IgD-negative memory B cell (primary cell): ENCODE results near the gene TMC3. TPM values are rescaled to one million over a fixed set of nuclear protein-coding genes. Genes with fewer than 3 reads are reported as not detected.

Source experiments
- H3K27ac Mint-ChIP-seq, 3 donors: one replicate each; pipeline ENCODE4 v1.8.0; 2020 to 2022; ENCODE audit warnings: mild to moderate bottlenecking in 3 of 3, mixed read lengths in 3 of 3, moderate library complexity in 1 of 3
- H3K27me3 Mint-ChIP-seq: one replicate; pipeline ENCODE4 v1.8.0; 2021; ENCODE audit warnings: mixed read lengths
- H3K36me3 Mint-ChIP-seq: one replicate; pipeline ENCODE4 v1.8.0; 2020; ENCODE audit warnings: mild to moderate bottlenecking, mixed read lengths
- H3K4me1 Mint-ChIP-seq, 3 donors: one replicate each; pipeline ENCODE4 v1.8.0; 2020 to 2022; ENCODE audit warnings: mixed read lengths in 3 of 3, mild to moderate bottlenecking in 1 of 3
- H3K4me3 Mint-ChIP-seq, 4 donors: one replicate each; pipeline ENCODE4 v1.8.0; 2020 to 2022; ENCODE audit warnings: mild to moderate bottlenecking in 4 of 4, mixed read lengths in 4 of 4, moderate library complexity in 3 of 4
- H3K9me3 Mint-ChIP-seq, 3 donors: one replicate each; pipeline ENCODE4 v1.8.0; 2020 to 2021; ENCODE audit warnings: mixed read lengths in 3 of 3, mild to moderate bottlenecking in 1 of 3
- polyA plus RNA-seq: library from polyadenylated mRNA; unstranded; fragments of 300-500 nt; fragmentation: Illumina TruSeq; gene quantifications from one replicate; pipeline ENCODE4 v1.2.3, GENCODE V29; 2021

TMC3 gene
- polyA plus RNA-seq, 1 donor from 2014 or later, result 0.04 TPM

GRCh38 chr15:81311752-81312464, 62.1 kb downstream of the TMC3 start:
- H3K36me3 Mint-ChIP-seq, result peaks cover 15% of the 10 kb centered on the region
- H3K27me3 Mint-ChIP-seq, result no peaks in the 10 kb centered on the region
- peak overlapping the region; percentile 13 to 69 (median 42) for H3K4me3 Mint-ChIP-seq
- H3K27ac Mint-ChIP-seq, result peak overlapping the region; percentile 55 to 97 (median 90)
- H3K4me1 Mint-ChIP-seq, result peaks cover 37 to 66% (median 54%) of the 10 kb centered on the region in 3 donors
- H3K9me3 Mint-ChIP-seq, result no peaks in the 10 kb centered on the region

- Mint-ChIP-seq H3K9me3 (no peaks in the 10 kb centered on the region), H3K27ac (peak overlapping the region; percentile 55 to 97 (median 90)), H3K4me3 (peak overlapping the region in 1 of 4 donors; percentile 28), H3K36me3 (peaks cover 17% of the 10 kb centered on the region), H3K27me3 (no peaks in the 10 kb centered on the region), H3K4me1 (peaks cover 24 to 63% (median 48%) of the 10 kb centered on the region in 3 donors)
Measured at GRCh38 chr15:81310480-81310879, 63.5 kb downstream of the TMC3 start.

GRCh38 chr15:81309647-81310450, 64.2 kb downstream of the TMC3 start:
- no peaks in the 10 kb centered on the region for H3K9me3 Mint-ChIP-seq
- H3K27me3 Mint-ChIP-seq, result no peaks in the 10 kb centered on the region
- peaks cover 17% of the 10 kb centered on the region for H3K36me3 Mint-ChIP-seq
- peak overlapping the region in 3 of 4 donors; percentile 9 to 28 (median 22) for H3K4me3 Mint-ChIP-seq
- peaks cover 24 to 58% (median 45%) of the 10 kb centered on the region in 3 donors for H3K4me1 Mint-ChIP-seq
- H3K27ac Mint-ChIP-seq, result peak overlapping the region; percentile 55 to 90 (median 64)

GRCh38 chr15:81308260-81308659, 65.8 kb downstream of the TMC3 start:
- H3K36me3 Mint-ChIP-seq, result peaks cover 28% of the 10 kb centered on the region

GRCh38 chr15:81304226-81304625, 69.8 kb downstream of the TMC3 start:
- H3K4me3 Mint-ChIP-seq, result peak overlapping the region; percentile 82 to 100 (median 94)
- H3K27me3 Mint-ChIP-seq, result peaks cover 2% of the 10 kb centered on the region
- no peaks in the 10 kb centered on the region for H3K9me3 Mint-ChIP-seq
- H3K27ac Mint-ChIP-seq, result peak overlapping the region; percentile 96 to 98 (median 98)
- peaks cover 33 to 59% (median 45%) of the 10 kb centered on the region in 3 donors for H3K4me1 Mint-ChIP-seq
- peaks cover 44% of the 10 kb centered on the region for H3K36me3 Mint-ChIP-seq

More at GRCh38 chr15:81308260-81308659, 65.8 kb downstream of the TMC3 start:
- Mint-ChIP-seq H3K9me3 (no peaks in the 10 kb centered on the region), H3K4me1 (peaks cover 30 to 66% (median 54%) of the 10 kb centered on the region in 3 donors), H3K27me3 (no peaks in the 10 kb centered on the region), H3K4me3 (no peak overlapping the region), H3K27ac (peak overlapping the region in 1 of 3 donors; percentile 76)

- Mint-ChIP-seq H3K27me3 (peaks cover 2% of the 10 kb centered on the region), H3K9me3 (no peaks in the 10 kb centered on the region), H3K4me3 (peak overlapping the region; percentile 96 to 100 (median 100)), H3K27ac (peak overlapping the region; percentile 96 to 98 (median 98)), H3K36me3 (peaks cover 41% of the 10 kb centered on the region), H3K4me1 (peaks cover 31 to 59% (median 45%) of the 10 kb centered on the region in 3 donors)
Measured at GRCh38 chr15:81303244-81304225, 70.5 kb downstream of the TMC3 start.

- peak overlapping the region; percentile 96 to 98 (median 98) for H3K27ac Mint-ChIP-seq
- H3K4me1 Mint-ChIP-seq, result peaks cover 31 to 57% (median 45%) of the 10 kb centered on the region in 3 donors
- peaks cover 2% of the 10 kb centered on the region for H3K27me3 Mint-ChIP-seq
- peak overlapping the region; percentile 96 to 100 (median 100) for H3K4me3 Mint-ChIP-seq
- peaks cover 38% of the 10 kb centered on the region for H3K36me3 Mint-ChIP-seq
- no peaks in the 10 kb centered on the region for H3K9me3 Mint-ChIP-seq
Measured at GRCh38 chr15:81302701-81303109, 71.3 kb downstream of the TMC3 start.

GRCh38 chr15:81301815-81302399, 72.1 kb downstream of the TMC3 start:
- H3K4me3 Mint-ChIP-seq, result peak overlapping the region; percentile 96 to 100 (median 100)
- peaks cover 43% of the 10 kb centered on the region for H3K36me3 Mint-ChIP-seq
- peak overlapping the region; percentile 96 to 98 (median 98) for H3K27ac Mint-ChIP-seq
- H3K27me3 Mint-ChIP-seq, result peaks cover 2% of the 10 kb centered on the region
- no peaks in the 10 kb centered on the region for H3K9me3 Mint-ChIP-seq
- peaks cover 32 to 56% (median 45%) of the 10 kb centered on the region in 3 donors for H3K4me1 Mint-ChIP-seq

- Mint-ChIP-seq H3K4me1 (peaks cover 37 to 57% (median 49%) of the 10 kb centered on the region in 3 donors), H3K36me3 (peaks cover 42% of the 10 kb centered on the region), H3K27me3 (peaks cover 2% of the 10 kb centered on the region), H3K27ac (peak overlapping the region; percentile 96 to 98 (median 98)), H3K9me3 (no peaks in the 10 kb centered on the region), H3K4me3 (peak overlapping the region; percentile 96 to 100 (median 100))
Measured at GRCh38 chr15:81301385-81301784, 72.6 kb downstream of the TMC3 start.

- H3K27me3 Mint-ChIP-seq, result peaks cover 2% of the 10 kb centered on the region
Measured at GRCh38 chr15:81299630-81300273, 74.3 kb downstream of the TMC3 start.

GRCh38 chr15:81299156-81299555, 74.9 kb downstream of the TMC3 start:
- Mint-ChIP-seq H3K9me3 (no peaks in the 10 kb centered on the region), H3K27ac (peak overlapping the region; percentile 96 to 99 (median 98)), H3K4me3 (peak overlapping the region; percentile 96 to 100 (median 100)), H3K27me3 (peaks cover 2% of the 10 kb centered on the region), H3K36me3 (peaks cover 34% of the 10 kb centered on the region), H3K4me1 (peaks cover 38 to 65% (median 53%) of the 10 kb centered on the region in 3 donors)

More at GRCh38 chr15:81299630-81300273, 74.3 kb downstream of the TMC3 start:
- peak overlapping the region; percentile 96 to 100 (median 100) for H3K4me3 Mint-ChIP-seq
- H3K27ac Mint-ChIP-seq, result peak overlapping the region; percentile 96 to 99 (median 98)
- H3K36me3 Mint-ChIP-seq, result peaks cover 40% of the 10 kb centered on the region
- H3K9me3 Mint-ChIP-seq, result no peaks in the 10 kb centered on the region
- H3K4me1 Mint-ChIP-seq, result peaks cover 41 to 66% (median 55%) of the 10 kb centered on the region in 3 donors

GRCh38 chr15:81298611-81299010, 75.4 kb downstream of the TMC3 start:
- no peaks in the 10 kb centered on the region for H3K9me3 Mint-ChIP-seq
- peaks cover 30% of the 10 kb centered on the region for H3K36me3 Mint-ChIP-seq
- peaks cover 38 to 63% (median 48%) of the 10 kb centered on the region in 3 donors for H3K4me1 Mint-ChIP-seq
- peak overlapping the region; percentile 96 to 99 (median 98) for H3K27ac Mint-ChIP-seq
- peak overlapping the region; percentile 96 to 100 (median 100) for H3K4me3 Mint-ChIP-seq
- H3K27me3 Mint-ChIP-seq, result peaks cover 2% of the 10 kb centered on the region
